Measurements from ENCODE around the gene CALCR.

DNA sequence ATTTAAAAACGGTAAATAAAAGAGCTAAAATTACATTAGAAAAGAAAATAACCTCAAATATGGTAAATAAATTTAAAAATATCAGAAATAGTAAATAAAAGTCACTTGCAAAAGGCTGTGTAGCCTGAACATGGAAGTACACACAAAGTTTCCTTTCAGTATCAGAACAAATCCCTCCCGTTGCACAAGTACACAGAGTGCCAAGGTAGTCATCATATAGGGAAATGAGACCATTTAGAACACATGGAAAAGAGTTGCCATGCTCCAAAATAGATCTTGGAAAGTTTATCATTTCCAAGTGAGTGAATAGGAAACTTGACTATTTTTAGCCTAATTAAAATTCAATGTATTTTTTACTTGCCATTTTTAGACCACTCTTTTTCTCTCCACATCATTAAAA is 11.6 kb downstream of the CALCR start:
- TF ChIP-seq ISL1 (CRISPR knock-in tag; IDR thresholded peaks at IDR 0.05) (no peak), CSDC2 (CRISPR knock-in tag; IDR thresholded peaks at IDR 0.05) (no peak), RARB (CRISPR knock-in tag; IDR thresholded peaks at IDR 0.05) (no peak), ARNTL (CRISPR knock-in tag; IDR thresholded peaks at IDR 0.05; ENCODE audit: borderline replicate concordance, low read depth) (no peak), ZNF565 (CRISPR knock-in tag; conservative IDR thresholded peaks at IDR 0.05; ENCODE audit: low read depth) (no peak), ZFP3 (CRISPR knock-in tag; IDR thresholded peaks at IDR 0.05) (no peak), ZNF8 (CRISPR knock-in tag; IDR thresholded peaks at IDR 0.05) (no peak), BACH2 (CRISPR knock-in tag; IDR thresholded peaks at IDR 0.05; ENCODE audit: borderline replicate concordance) (no peak), TOX (CRISPR knock-in tag; IDR thresholded peaks at IDR 0.05; ENCODE audit: borderline replicate concordance) (no peak)
- TF ChIP-seq, protein P1, sequence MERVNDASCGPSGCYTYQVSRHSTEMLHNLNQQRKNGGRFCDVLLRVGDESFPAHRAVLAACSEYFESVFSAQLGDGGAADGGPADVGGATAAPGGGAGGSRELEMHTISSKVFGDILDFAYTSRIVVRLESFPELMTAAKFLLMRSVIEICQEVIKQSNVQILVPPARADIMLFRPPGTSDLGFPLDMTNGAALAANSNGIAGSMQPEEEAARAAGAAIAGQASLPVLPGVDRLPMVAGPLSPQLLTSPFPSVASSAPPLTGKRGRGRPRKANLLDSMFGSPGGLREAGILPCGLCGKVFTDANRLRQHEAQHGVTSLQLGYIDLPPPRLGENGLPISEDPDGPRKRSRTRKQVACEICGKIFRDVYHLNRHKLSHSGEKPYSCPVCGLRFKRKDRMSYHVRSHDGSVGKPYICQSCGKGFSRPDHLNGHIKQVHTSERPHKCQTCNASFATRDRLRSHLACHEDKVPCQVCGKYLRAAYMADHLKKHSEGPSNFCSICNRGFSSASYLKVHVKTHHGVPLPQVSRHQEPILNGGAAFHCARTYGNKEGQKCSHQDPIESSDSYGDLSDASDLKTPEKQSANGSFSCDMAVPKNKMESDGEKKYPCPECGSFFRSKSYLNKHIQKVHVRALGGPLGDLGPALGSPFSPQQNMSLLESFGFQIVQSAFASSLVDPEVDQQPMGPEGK (CRISPR knock-in tag; IDR thresholded peaks at IDR 0.05; ENCODE audit: borderline replicate concordance): no peak
